ENCODE results near the gene NOP9.
"Not testable (repeated sequence)": the region's sequence is repeated elsewhere in the genome, so short reads cannot be mapped to it uniquely, and the experiment has no call there.

Gene NOP9

GRCh38 chr14:24310646-24311604 lies 11.3 kb downstream of the NOP9 start, which contains the start of gene LTB4R:
Gene LTB4R, plus strand, starts transcription at chr14:24311502. Its CDS starts 4,150 bp downstream, at chr14:24315652.
- DNase-seq = peak; percentile 66

DNA sequence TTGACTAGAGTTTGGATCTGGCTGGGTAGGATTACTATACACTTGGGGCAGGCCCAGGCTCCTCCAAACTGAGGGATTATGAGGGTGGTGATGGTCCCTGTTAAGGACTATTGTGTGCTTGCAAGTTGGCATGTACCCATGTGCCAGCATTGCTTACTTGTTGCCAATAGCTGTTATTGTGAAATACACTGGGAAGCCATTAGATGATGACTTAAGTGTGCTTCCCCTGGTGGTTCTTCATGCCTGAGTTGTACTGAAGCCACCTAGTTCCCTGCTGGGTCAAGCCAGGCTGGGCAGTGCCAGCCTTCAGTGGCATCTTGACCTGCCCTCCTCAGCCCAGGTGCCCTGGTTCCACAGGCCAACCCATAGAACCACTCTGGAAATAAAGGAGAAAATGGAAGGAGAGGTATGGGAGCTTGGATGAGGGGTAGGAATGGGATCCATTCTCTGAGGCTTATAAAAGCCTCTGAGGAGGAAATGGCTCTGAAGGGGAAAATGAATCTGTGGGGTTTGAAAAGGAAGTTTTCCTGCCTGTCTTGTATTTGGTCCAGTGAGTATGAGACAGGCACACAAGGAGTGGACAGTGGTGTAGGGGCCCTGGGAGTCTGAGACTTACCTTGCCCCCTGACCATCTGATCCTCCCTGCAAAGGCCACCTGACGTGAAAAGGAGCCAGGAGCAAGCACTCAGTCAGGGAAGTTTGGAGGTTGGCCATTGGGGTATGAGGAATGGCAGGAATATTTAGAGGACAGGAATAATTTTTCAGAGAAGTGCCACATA lies 12.4 kb downstream of the NOP9 start:
- no peak for DNase-seq

- DNase-seq = no peak
These were observed 13.3 kb downstream of the NOP9 start for GRCh38 chr14:24312736-24313507.

- DNase-seq = no peak
These were observed 14.3 kb downstream of the NOP9 start for GRCh38 chr14:24313913-24314312.

GRCh38 chr14:24314377-24315193 lies 14.9 kb downstream of the NOP9 start:
- no peak for DNase-seq

DNA sequence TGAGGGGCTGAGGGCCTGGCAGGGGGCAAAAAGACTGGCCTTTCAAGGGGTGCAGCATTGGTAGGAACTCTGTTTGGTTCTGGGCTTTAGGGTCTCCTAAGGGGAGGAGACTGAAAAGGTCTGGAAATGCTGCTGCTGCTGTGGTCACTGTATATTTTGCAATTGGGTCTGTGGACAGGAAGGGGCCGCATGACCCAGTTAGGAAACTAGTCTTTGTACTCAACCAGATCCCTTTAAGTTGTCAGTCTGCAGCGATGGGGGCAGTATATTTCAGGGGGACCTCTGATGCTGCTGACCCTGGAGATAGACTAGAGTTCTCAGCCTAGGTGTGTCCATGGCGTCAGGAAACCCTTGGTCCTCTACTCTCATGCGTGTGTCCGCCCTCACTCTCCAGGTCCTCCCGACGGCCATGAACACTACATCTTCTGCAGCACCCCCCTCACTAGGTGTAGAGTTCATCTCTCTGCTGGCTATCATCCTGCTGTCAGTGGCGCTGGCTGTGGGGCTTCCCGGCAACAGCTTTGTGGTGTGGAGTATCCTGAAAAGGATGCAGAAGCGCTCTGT lies 15.7 kb downstream of the NOP9 start:
- DNase-seq = no peak

GRCh38 chr14:24315807-24316596 lies 16.4 kb downstream of the NOP9 start:
- DNase-seq = no peak

- no peak for DNase-seq
These were observed 16.9 kb downstream of the NOP9 start for GRCh38 chr14:24316597-24316950.

- DNase-seq = peak; percentile 30
These were observed 17.7 kb downstream of the NOP9 start for GRCh38 chr14:24317141-24317928.

DNA sequence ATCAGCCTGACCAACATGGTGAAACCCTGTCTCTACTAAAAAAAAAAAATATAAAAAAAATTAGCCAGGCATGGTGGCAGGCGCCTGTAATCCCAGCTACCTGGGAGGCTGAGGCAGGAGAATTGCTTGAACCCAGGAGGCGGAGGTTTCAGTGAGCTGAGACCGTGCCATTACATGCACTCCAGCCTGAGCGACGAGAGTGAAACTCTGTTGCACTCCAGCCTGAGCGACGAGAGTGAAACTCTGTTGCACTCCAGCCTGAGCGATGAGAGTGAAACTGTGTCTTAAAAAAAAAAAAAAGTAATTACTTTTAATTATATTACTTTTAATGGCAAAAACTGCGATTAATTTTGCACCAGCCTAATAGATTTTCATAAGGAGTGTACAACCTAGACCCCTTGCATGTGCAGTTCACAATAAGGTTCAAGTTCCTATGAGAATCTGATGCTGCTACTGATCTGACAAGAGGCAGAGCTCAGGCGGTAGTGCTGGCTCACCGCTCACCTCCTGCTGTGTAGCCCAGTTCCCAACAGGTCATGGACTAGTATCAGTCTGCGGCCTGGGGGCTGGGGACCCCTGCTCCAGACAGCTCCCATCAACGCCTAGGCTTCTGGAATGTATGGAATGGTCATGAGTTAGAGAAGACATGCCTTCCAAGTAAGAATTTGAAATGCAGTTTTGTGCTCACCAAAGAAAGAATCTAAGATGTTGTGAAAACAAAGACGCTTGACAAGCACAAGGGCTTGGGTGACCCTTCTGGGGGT lies 21.7 kb downstream of the NOP9 start:
- no peak for DNase-seq

- no peak for DNase-seq
These were observed 23.0 kb downstream of the NOP9 start for GRCh38 chr14:24322672-24323071.

GRCh38 chr14:24323341-24323740 lies 23.7 kb downstream of the NOP9 start:
- DNase-seq = no peak

GRCh38 chr14:24324024-24324423 lies 24.4 kb downstream of the NOP9 start:
- no peak for DNase-seq

DNA sequence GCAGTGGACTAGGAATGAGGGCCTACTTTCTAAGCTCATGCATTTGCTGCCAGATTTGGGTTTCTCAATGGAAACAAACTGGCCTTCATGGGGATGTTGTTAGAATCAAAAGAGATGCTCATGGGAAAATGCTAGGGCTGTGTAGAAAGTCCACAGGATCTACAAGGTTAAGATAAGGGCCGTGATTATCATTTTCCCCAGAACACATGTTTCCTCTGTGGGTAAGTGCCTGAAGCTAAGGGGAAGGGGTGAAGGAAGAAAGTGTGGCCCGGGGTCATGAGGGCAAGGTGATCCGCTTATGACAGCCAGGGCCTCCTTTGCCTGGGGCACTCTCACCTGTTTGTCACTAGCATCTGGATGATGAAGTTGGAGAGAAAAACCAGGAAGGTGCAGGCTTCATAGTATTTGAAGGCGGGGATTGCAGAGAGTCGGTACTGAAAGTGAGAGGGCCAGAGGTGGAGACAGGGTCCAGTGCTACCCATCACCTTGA lies 25.4 kb downstream of the NOP9 start:
- no peak for DNase-seq

- no peak for DNase-seq
These were observed 26.3 kb downstream of the NOP9 start for GRCh38 chr14:24325963-24326362.

GRCh38 chr14:24327303-24327702 lies 27.7 kb downstream of the NOP9 start:
- no peak for DNase-seq

GRCh38 chr14:24327914-24328313 lies 28.3 kb downstream of the NOP9 start:
- not testable (repeated sequence) for DNase-seq

GRCh38 chr14:24329073-24329663 lies 29.5 kb downstream of the NOP9 start:
- no peak for DNase-seq

DNA sequence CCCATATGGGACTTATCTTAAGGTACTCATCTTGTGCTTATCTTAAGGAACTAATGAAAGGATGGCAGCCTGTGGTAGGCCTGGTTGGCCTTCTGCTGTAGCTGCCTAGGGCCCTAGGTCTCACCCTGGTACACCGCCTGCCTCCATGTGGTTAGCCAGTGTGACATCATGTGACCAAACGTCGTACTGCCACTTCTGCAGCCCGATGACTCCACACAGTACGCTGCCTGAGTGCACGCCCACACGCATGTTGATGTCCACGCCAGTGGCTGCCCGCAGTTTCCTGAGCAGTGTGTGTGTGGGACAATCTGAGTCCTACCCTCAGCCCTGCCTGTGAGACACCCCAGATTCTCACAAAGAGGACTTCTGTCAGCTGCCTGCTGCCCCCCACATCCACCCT lies 30.1 kb downstream of the NOP9 start:
- DNase-seq = no peak
